Effector memory CD8-positive, alpha-beta T cell (primary cell): ENCODE results near the gene XIRP2.
"Not testable (repeated sequence)": the region's sequence is repeated elsewhere in the genome, so short reads cannot be mapped to it uniquely, and the experiment has no call there.

Source experiments
- ATAC-seq: fragments of 150-1000 bp; cut with Tn5 transposase; replicated peaks from 2 replicates; pipeline ENCODE4 v1.10.0; 2021; ENCODE audit warnings: mild to moderate bottlenecking, moderate library complexity
- DNase-seq, 3 experiments: peaks; one replicate each; pipeline ENCODE4 v3.0.0; 2021
- H3K27ac Mint-ChIP-seq, 2 donors: one replicate each; pipeline ENCODE4 v1.8.0; 2022; ENCODE audit warnings: mild to moderate bottlenecking in 2 of 2, mixed read lengths in 2 of 2, moderate library complexity in 2 of 2
- H3K27me3 Mint-ChIP-seq, 2 donors: one replicate each; pipeline ENCODE4 v1.8.0; 2022; ENCODE audit warnings: mixed read lengths in 2 of 2
- H3K36me3 Mint-ChIP-seq: one replicate; pipeline ENCODE4 v1.8.0; 2022; ENCODE audit warnings: mild to moderate bottlenecking, moderate library complexity, mixed read lengths; ENCODE audit not compliant: insufficient read depth
- H3K4me1 Mint-ChIP-seq, 2 donors: one replicate each; pipeline ENCODE4 v1.8.0; 2022; ENCODE audit warnings: low read depth in 2 of 2, mixed read lengths in 2 of 2
- H3K4me3 Mint-ChIP-seq, 2 donors: one replicate each; pipeline ENCODE4 v1.8.0; 2022; ENCODE audit warnings: mild to moderate bottlenecking in 2 of 2, mixed read lengths in 2 of 2, moderate library complexity in 2 of 2
- H3K9me3 Mint-ChIP-seq, 2 donors: one replicate each; pipeline ENCODE4 v1.8.0; 2022; ENCODE audit warnings: mixed read lengths in 2 of 2

The XIRP2 gene

DNA sequence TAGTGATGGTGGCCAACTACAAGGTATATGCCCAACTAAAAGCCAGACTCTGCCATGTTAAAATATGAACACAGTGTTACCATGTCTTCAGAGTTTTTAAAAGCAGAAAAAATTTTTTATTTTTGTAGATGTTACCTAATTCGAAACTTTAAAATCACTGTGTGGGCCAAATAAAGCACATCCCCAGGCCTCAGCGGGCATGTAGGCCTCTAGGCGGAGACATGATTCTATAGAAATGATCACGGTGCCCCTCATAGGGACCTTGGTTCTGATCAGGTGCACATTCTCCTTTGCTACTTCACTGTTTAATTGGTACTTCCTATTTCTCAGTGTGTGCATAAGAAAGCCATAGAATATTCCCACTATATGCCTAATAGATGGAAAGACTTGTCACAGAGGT is 349.2 kb downstream of the XIRP2 start:
- Mint-ChIP-seq H3K27ac (no peak overlapping the region), H3K36me3 (no peaks in the 10 kb centered on the region), H3K4me3 (no peak overlapping the region), H3K4me1 (no peaks in the 10 kb centered on the region), H3K9me3 (no peaks in the 10 kb centered on the region), H3K27me3 (no peaks in the 10 kb centered on the region)
- DNase-seq: no peak
- no peak for ATAC-seq

- DNase-seq (no peak), ATAC-seq (no peak)
- Mint-ChIP-seq H3K27me3 (no peaks in the 10 kb centered on the region), H3K4me1 (no peaks in the 10 kb centered on the region), H3K27ac (no peak overlapping the region), H3K36me3 (no peaks in the 10 kb centered on the region), H3K4me3 (no peak overlapping the region), H3K9me3 (peaks cover 0 to 3% of the 10 kb centered on the region in 2 donors)
These were observed 352.4 kb downstream of the XIRP2 start for GRCh38 chr2:167240671-167241070.

GRCh38 chr2:167249197-167249596 is 360.9 kb downstream of the XIRP2 start:
- DNase-seq (no peak), ATAC-seq (no peak)
- Mint-ChIP-seq H3K4me3 (no peak overlapping the region), H3K36me3 (no peaks in the 10 kb centered on the region), H3K9me3 (peaks cover 4 to 53% of the 10 kb centered on the region in 2 donors), H3K27ac (no peak overlapping the region), H3K27me3 (no peaks in the 10 kb centered on the region), H3K4me1 (no peaks in the 10 kb centered on the region)

- Mint-ChIP-seq H3K27ac (no peak overlapping the region), H3K4me3 (no peak overlapping the region), H3K27me3 (no peaks in the 10 kb centered on the region), H3K36me3 (no peaks in the 10 kb centered on the region), H3K4me1 (no peaks in the 10 kb centered on the region), H3K9me3 (peaks cover 4 to 33% of the 10 kb centered on the region in 2 donors)
- no peak for ATAC-seq
- DNase-seq: no peak
These were observed 364.7 kb downstream of the XIRP2 start for GRCh38 chr2:167253025-167253424.

DNA sequence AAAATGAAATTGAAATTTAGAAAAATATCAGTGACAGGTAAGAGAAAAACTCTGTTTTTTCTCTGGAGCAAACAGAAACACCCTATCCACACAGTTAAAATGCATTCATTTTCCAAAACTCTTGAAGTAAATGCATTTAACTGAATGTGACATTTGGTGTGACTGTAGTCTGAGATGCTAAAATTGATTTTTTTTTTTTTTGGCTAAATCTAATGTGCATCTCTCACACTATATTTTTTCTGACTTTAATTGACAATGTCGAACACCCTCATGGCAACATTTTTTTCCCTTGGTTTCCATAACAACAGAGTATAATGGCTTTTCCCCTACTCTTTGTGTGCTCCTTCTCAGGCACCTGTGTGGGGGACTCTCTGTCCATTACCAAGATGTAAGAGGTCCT is 366.4 kb downstream of the XIRP2 start:
- no peaks in the 10 kb centered on the region for H3K36me3 Mint-ChIP-seq
- H3K4me3 Mint-ChIP-seq: no peak overlapping the region
- no peak for DNase-seq
- no peak overlapping the region for H3K27ac Mint-ChIP-seq
- no peaks in the 10 kb centered on the region for H3K27me3 Mint-ChIP-seq
- no peaks in the 10 kb centered on the region for H3K4me1 Mint-ChIP-seq
- ATAC-seq: no peak
- peaks cover 4 to 19% of the 10 kb centered on the region in 2 donors for H3K9me3 Mint-ChIP-seq

GRCh38 chr2:167258712-167259111 is 370.4 kb downstream of the XIRP2 start:
- Mint-ChIP-seq H3K36me3 (no peaks in the 10 kb centered on the region), H3K27ac (no peak overlapping the region)

DNA sequence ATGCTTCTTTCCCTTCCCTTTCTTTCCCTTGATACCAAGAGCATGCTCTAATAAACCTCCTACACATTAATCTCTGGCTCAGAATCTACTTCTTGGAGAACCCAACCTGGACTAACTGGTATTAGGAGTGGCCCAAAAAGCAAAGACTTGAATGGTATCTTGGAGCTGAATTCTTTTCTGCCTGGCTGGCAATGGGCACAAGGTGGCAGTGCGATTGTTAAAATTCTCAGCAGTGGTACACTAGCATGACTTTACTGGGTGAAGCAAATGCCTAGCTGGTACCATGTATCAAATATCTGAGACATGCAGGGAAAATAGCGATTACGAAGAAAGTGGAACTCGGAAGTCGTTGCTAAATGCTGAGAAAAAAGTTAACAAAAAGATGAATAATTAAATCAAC is 376.1 kb downstream of the XIRP2 start:
- DNase-seq: no peak
- Mint-ChIP-seq H3K27ac (no peak overlapping the region), H3K9me3 (peaks cover under 1 to 14% of the 10 kb centered on the region in 2 donors), H3K4me1 (no peaks in the 10 kb centered on the region), H3K27me3 (no peaks in the 10 kb centered on the region), H3K4me3 (no peak overlapping the region), H3K36me3 (no peaks in the 10 kb centered on the region)
- ATAC-seq: no peak

More at GRCh38 chr2:167258712-167259111, 370.4 kb downstream of the XIRP2 start:
- ATAC-seq (no peak), DNase-seq (no peak)
- Mint-ChIP-seq H3K27me3 (no peaks in the 10 kb centered on the region), H3K4me3 (no peak overlapping the region), H3K4me1 (no peaks in the 10 kb centered on the region), H3K9me3 (peaks cover 0 to 7% of the 10 kb centered on the region in 2 donors)

- Mint-ChIP-seq H3K4me3 (no peak overlapping the region), H3K9me3 (peaks cover 1 to 14% of the 10 kb centered on the region in 2 donors), H3K27me3 (no peaks in the 10 kb centered on the region), H3K4me1 (no peaks in the 10 kb centered on the region), H3K27ac (no peak overlapping the region), H3K36me3 (no peaks in the 10 kb centered on the region)
- ATAC-seq (no peak), DNase-seq (no peak)
These were observed 376.7 kb downstream of the XIRP2 start for GRCh38 chr2:167265004-167265403.

DNA sequence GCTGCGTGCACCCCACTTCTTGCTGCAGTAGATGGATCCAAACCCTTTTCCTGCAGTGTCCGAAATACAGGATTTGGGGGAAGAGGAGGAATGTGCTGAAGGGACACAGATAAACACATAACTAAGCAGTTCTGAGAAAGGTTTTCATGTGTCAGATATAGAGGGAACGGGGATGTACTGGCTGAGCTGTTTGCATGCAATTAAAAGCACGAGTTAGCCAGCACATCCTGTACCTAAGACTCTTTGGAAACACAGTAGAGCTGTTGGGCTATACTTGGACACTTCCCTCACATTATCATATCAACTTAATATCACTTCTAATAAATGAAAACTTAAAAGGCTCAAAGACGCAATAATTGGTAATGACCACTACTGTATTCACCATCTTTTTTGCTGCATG is 377.4 kb downstream of the XIRP2 start:
- DNase-seq: no peak
- Mint-ChIP-seq H3K9me3 (peaks cover 1 to 14% of the 10 kb centered on the region in 2 donors), H3K4me1 (no peaks in the 10 kb centered on the region), H3K27ac (no peak overlapping the region), H3K27me3 (no peaks in the 10 kb centered on the region), H3K4me3 (no peak overlapping the region), H3K36me3 (no peaks in the 10 kb centered on the region)
- no peak for ATAC-seq

GRCh38 chr2:167268245-167268644 is 380.0 kb downstream of the XIRP2 start:
- peaks cover 1 to 13% of the 10 kb centered on the region in 2 donors for H3K9me3 Mint-ChIP-seq
- H3K4me3 Mint-ChIP-seq, ATAC-seq, H3K27ac Mint-ChIP-seq, DNase-seq, H3K4me1 Mint-ChIP-seq, H3K36me3 Mint-ChIP-seq, H3K27me3 Mint-ChIP-seq: not testable (repeated sequence)

- Mint-ChIP-seq H3K9me3 (peaks cover 1 to 15% of the 10 kb centered on the region in 2 donors), H3K36me3 (no peaks in the 10 kb centered on the region), H3K27ac (no peak overlapping the region), H3K27me3 (no peaks in the 10 kb centered on the region), H3K4me3 (no peak overlapping the region), H3K4me1 (no peaks in the 10 kb centered on the region)
- ATAC-seq (no peak), DNase-seq (no peak)
These were observed 383.7 kb downstream of the XIRP2 start for GRCh38 chr2:167271932-167272331.

GRCh38 chr2:167275046-167275445 is 386.8 kb downstream of the XIRP2 start:
- no peak overlapping the region for H3K27ac Mint-ChIP-seq
- no peaks in the 10 kb centered on the region for H3K27me3 Mint-ChIP-seq
- ATAC-seq: no peak

GRCh38 chr2:167279810-167280209 is 391.5 kb downstream of the XIRP2 start:
- Mint-ChIP-seq H3K27ac (no peak overlapping the region), H3K4me3 (no peak overlapping the region), H3K4me1 (no peaks in the 10 kb centered on the region), H3K9me3 (peaks cover 2 to 7% of the 10 kb centered on the region in 2 donors), H3K36me3 (no peaks in the 10 kb centered on the region), H3K27me3 (no peaks in the 10 kb centered on the region)
- DNase-seq (no peak), ATAC-seq (no peak)

More at GRCh38 chr2:167275046-167275445, 386.8 kb downstream of the XIRP2 start:
- no peak for DNase-seq
- H3K4me3 Mint-ChIP-seq: no peak overlapping the region
- peaks cover 2 to 14% of the 10 kb centered on the region in 2 donors for H3K9me3 Mint-ChIP-seq
- no peaks in the 10 kb centered on the region for H3K36me3 Mint-ChIP-seq
- no peaks in the 10 kb centered on the region for H3K4me1 Mint-ChIP-seq

DNA sequence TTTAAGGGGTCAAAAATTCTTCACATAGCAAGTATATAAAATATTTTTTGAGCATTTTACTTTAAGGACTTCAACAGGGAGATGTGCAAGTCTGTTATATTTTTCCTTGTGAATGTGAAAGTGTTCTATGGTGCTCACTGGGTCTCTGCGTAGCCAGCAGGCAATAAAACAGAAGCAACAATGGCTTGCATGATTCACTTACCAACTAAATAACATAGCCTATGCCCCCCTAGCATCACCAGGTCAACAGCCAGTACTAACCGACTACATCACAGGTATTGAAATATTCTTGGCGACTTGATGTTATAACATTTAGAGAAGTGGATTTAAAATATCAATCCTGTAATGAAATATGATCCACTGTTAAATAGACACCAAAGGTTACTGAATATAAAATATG is 398.9 kb downstream of the XIRP2 start:
- Mint-ChIP-seq H3K27ac (no peak overlapping the region), H3K4me1 (no peaks in the 10 kb centered on the region), H3K27me3 (peaks cover 8 to 14% of the 10 kb centered on the region in 2 donors), H3K9me3 (peaks cover 0 to 2% of the 10 kb centered on the region in 2 donors), H3K36me3 (no peaks in the 10 kb centered on the region), H3K4me3 (no peak overlapping the region)
- DNase-seq (no peak), ATAC-seq (no peak)
